Measurements from ENCODE around the gene MT1A.

GRCh38 chr16:56657555-56658326, 19.3 kb downstream of the MT1A start, which contains the start of gene MT1F:
- TF ChIP-seq POLR2AphosphoS5 (IDR thresholded peaks at IDR 0.05; ENCODE audit: low read depth) = no peak
- no peak for TF ChIP-seq CTCF (IDR thresholded peaks at IDR 0.05; ENCODE audit: insufficient read depth, low read length)
- TF ChIP-seq REST (IDR thresholded peaks at IDR 0.05; ENCODE audit: insufficient replicate concordance, low read depth) = no peak
